Stimulated activated CD8-positive, alpha-beta memory T cell treated with anti-CD3 and anti-CD28 coated beads, Interleukin-15, amount 100 ng/mL, for 4 hours (primary cell): ENCODE data around the gene PTMA.
A peak's percentile ranks its signal among the peaks of the same experiment; 100 is the strongest.

Experiments
- DNase-seq, 2 donors: peaks; one replicate each; pipeline ENCODE4 v3.0.0-alpha.2; 2020; ENCODE audit warnings: low read depth in 2 of 2

PTMA gene

GRCh38 chr2:231676243-231676642 lies 32.1 kb upstream of the PTMA start:
- DNase-seq, result no peak

- DNase-seq, result peak; percentile 54 to 70
Measured at GRCh38 chr2:231677632-231678104, 30.7 kb upstream of the PTMA start.

GRCh38 chr2:231679908-231680284 lies 28.4 kb upstream of the PTMA start:
- DNase-seq, result no peak

- DNase-seq, result no peak
Measured at GRCh38 chr2:231680285-231680991, 27.9 kb upstream of the PTMA start.

DNA sequence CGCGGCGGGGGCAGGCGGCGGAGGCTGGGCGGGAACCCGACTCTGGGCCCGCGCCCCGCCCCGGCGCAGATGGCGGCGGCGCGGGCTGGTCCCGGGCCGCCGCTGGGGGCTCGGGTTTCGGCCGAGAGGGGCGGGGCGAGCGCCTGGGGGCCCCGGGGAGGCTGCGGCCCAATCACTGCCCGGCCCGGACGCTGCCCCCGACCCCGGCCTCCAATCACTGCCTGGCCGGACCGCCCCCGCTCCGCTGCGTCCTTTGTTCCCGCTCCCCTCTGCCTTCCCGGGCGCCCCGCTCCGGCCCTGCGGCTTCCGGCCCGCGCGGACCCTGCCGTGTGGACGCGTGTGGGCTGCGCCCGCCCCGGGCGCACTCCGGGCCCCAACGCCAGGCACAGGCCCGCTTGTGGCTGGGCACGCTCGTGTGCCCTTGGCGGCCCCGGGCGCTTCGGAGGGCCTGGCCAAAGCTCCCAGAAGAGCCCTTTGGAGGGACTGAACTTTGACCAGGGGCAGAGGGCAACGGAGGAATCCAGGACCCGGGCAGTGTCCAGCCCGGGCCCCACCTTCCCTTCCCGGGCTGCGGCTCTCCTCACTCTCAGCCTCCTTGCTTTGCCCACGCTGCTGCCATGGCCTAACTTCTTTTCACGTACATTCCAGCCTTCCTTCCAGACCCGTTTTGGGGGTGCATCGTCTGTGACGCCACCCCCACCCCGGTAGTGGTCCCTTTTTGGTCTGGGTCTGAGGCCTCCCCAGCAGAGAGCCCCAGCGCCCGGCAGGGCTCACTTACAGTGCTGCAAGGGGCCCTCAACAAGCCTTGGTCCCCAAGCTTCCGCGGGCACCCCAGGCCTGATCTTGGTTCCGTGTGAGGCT lies 27.1 kb upstream of the PTMA start:
- DNase-seq, result no peak

DNA sequence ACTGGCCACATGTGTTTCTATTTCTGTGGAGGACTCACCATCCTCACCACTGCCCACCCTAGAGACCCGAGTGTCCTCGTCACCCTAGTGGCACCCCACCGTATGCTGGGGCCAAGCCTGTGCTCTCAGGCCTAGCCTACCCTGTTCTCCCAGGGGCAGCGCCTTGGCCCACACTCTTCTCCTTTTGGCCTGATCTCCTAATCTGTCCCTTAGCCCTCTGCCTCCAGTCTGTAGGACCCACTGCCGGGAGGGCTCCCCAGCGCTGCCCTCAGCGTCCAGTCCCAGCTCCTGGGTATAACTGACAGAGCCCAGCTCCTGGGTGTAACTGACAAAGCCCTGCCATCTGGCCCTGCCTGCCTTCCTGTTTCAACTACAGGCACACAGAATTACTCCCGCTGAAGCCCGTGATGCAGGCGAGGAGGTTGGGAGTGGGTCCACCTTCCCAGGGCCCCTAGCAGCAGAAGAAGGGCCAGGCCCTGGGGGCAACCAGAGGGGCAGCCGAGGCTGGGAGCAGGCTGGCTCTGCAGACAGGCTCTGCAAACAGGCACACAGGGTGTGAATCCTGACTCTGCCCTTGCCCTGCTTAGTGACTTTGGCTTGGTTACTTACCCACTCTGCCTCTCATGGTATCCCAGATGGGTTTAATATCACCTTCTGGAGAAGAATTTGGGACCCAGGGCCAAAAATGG lies 25.6 kb upstream of the PTMA start:
- no peak for DNase-seq

- DNase-seq, result no peak
Measured at GRCh38 chr2:231683292-231684235, 24.8 kb upstream of the PTMA start.

GRCh38 chr2:231684314-231685223 lies 23.8 kb upstream of the PTMA start:
- no peak for DNase-seq

DNA sequence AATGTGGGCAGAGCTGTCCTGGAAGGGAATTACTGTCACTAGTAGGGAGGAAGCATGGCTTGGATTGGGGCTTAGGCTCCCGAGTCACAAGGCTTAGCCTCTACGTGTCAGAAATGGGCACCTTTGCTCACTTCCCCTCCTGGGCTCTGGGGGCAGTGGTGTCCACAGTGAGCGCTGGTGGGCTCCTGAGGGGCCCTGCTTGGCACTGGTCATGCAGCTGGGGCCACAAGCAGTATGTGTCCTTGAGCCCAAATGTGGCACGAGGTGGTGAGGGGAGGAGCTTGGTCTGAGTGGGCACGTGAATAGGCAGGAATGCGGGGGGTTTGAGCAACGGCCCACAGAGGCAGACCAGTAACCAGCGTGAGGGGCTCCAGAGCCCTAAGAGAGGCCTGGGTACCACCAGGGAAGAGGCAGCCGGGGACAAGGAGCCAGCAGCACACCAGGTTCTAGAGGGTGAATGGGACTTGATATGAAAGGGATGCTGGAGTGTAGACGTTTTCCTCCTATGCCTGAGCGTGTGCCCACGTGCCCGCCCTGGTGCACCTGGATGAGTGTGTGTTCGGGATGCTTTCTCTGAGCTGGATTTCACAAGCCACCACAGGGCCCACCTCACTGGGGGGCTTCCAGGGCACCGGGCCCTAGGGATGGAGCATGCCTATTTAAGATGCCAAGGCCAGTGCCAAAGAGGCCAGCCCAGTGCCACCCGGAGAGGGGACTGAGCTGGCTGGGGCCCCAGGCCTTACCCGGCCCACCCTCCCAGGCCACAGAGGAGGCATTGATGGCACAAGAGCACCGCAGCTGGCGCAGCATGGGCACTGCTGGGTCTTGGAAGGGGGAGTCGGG lies 22.8 kb upstream of the PTMA start:
- no peak for DNase-seq

GRCh38 chr2:231686192-231687100 lies 21.9 kb upstream of the PTMA start:
- no peak for DNase-seq

DNA sequence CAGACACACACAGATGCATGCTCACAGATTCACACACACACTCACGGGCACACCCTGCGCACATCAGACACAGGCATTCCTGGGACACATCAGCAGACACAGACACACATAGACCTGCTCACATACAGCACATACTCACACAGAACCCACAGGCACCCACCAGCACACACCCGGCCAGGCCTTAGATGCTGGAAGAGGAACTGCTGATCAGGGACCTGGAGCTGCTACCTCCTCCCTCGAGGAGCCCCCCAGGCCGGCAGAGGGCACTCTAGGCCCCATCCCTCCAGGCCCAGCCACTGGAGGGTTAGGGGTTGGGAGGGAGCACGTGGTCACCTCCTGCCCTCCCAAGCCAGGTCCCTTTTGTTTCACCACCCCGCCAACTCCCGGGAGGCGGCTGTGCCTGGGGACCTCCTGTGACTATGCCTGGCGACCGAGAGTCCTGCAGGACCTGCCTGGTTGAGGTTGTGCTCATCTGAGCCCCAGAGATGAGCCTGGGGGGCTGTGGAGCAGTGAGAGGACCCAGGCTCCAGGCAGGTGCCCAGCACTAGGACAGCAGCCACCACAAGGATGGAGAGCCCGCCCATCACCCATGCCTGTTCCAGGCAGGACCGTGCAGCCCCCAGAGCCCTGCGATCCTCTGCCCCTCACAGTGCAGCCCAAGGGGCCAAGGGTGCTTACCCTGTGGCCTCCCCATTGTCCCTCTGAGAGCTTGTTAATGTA lies 21.0 kb upstream of the PTMA start:
- DNase-seq, result peak; percentile 38 to 45

GRCh38 chr2:231687961-231688360 lies 20.4 kb upstream of the PTMA start:
- no peak for DNase-seq

DNA sequence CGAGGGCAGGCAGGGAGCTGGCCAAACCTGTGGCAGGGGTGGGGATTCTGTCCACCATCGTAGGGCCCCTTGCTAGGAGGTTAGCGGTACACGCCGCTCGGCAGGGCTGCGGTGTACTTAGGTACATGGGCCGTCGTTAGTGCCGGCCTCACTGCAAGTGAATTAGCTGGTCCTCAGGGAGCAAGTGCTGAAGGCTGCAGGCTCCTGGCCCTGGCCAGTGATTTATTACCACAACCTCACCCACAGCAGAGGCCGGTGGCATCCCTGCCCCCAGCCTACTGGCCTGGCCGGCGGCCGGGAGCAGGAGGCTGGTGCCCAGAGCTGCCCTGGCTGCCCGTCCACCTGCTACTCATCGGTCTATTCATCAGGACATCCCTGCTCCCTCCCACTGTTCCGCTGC lies 19.6 kb upstream of the PTMA start:
- no peak for DNase-seq

- DNase-seq, result no peak
Measured at GRCh38 chr2:231689124-231689893, 19.0 kb upstream of the PTMA start.

GRCh38 chr2:231691251-231691772 lies 17.0 kb upstream of the PTMA start:
- no peak for DNase-seq

- no peak for DNase-seq
Measured at GRCh38 chr2:231692847-231693246, 15.5 kb upstream of the PTMA start.

DNA sequence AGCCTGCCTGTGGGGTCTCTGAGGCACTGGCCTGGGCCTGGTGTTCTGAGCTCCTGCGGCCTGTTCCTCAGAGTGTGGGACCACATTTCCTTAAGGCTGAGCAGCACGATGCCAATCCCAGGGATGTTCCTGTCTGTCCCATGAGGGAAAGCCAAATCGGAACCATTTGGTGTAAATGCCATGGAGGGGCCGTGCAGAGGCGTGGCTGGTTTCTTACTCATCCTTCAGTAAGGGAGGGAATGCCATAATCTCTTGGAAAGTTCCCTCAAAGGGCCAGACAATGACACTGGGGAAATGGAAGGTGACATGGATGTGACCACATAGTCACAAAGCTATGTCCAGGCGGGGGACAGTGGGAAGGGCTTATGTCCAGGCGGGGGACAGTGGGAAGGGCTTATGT lies 14.4 kb upstream of the PTMA start:
- DNase-seq, result no peak
